ENCODE measurements around the gene DDR2.

The DDR2 gene

GRCh38 chr1:162621256-162621655 is 11.0 kb upstream of the DDR2 start:
- H3K4me3 ChIP-seq (ENCODE audit: severe bottlenecking) = no peak overlapping the region
- TF ChIP-seq CTCF (IDR thresholded peaks at IDR 0.05; ENCODE audit: poor library complexity, severe bottlenecking) = no peak
- ATAC-seq (ENCODE audit: low read depth) (no peak), DNase-seq (ENCODE audit: low spot score) (no peak)
- H3K9me3 ChIP-seq (ENCODE audit: severe bottlenecking) = peaks cover 10% of the 10 kb centered on the region
- no peaks in the 10 kb centered on the region for H3K36me3 ChIP-seq (ENCODE audit: low read depth)
- no peaks in the 10 kb centered on the region for H3K4me1 ChIP-seq (ENCODE audit: insufficient read depth, poor library complexity, severe bottlenecking)
- H3K27ac ChIP-seq (ENCODE audit: poor library complexity, severe bottlenecking) = no peak overlapping the region
- no peaks in the 10 kb centered on the region for H3K27me3 ChIP-seq (ENCODE audit: insufficient read depth, poor library complexity, severe bottlenecking)

GRCh38 chr1:162625679-162626078 is 6.6 kb upstream of the DDR2 start:
- Histone ChIP-seq H3K4me3 (ENCODE audit: severe bottlenecking) (no peak overlapping the region), H3K36me3 (ENCODE audit: low read depth) (no peaks in the 10 kb centered on the region), H3K27me3 (ENCODE audit: insufficient read depth, poor library complexity, severe bottlenecking) (no peaks in the 10 kb centered on the region), H3K9me3 (ENCODE audit: severe bottlenecking) (no peaks in the 10 kb centered on the region), H3K27ac (ENCODE audit: poor library complexity, severe bottlenecking) (no peak overlapping the region), H3K4me1 (ENCODE audit: insufficient read depth, poor library complexity, severe bottlenecking) (no peaks in the 10 kb centered on the region)
- no peak for TF ChIP-seq CTCF (IDR thresholded peaks at IDR 0.05; ENCODE audit: poor library complexity, severe bottlenecking)
- ATAC-seq (ENCODE audit: low read depth) (no peak), DNase-seq (ENCODE audit: low spot score) (no peak)

- TF ChIP-seq CTCF (IDR thresholded peaks at IDR 0.05; ENCODE audit: poor library complexity, severe bottlenecking) = no peak
- Histone ChIP-seq H3K9me3 (ENCODE audit: severe bottlenecking) (no peaks in the 10 kb centered on the region), H3K27me3 (ENCODE audit: insufficient read depth, poor library complexity, severe bottlenecking) (no peaks in the 10 kb centered on the region), H3K36me3 (ENCODE audit: low read depth) (no peaks in the 10 kb centered on the region), H3K4me3 (ENCODE audit: severe bottlenecking) (no peak overlapping the region), H3K27ac (ENCODE audit: poor library complexity, severe bottlenecking) (no peak overlapping the region), H3K4me1 (ENCODE audit: insufficient read depth, poor library complexity, severe bottlenecking) (no peaks in the 10 kb centered on the region)
- no peak; the same call in 2 of the 3 replicates for ATAC-seq (ENCODE audit: low read depth)
- no peak for DNase-seq (ENCODE audit: low spot score)
These were observed 6.2 kb upstream of the DDR2 start for GRCh38 chr1:162626094-162626493.

- H3K27ac ChIP-seq (ENCODE audit: poor library complexity, severe bottlenecking) = no peak overlapping the region
- ATAC-seq (ENCODE audit: low read depth) (no peak), DNase-seq (ENCODE audit: low spot score) (no peak)
- H3K4me1 ChIP-seq (ENCODE audit: insufficient read depth, poor library complexity, severe bottlenecking) = no peaks in the 10 kb centered on the region
- H3K27me3 ChIP-seq (ENCODE audit: insufficient read depth, poor library complexity, severe bottlenecking) = no peaks in the 10 kb centered on the region
- H3K9me3 ChIP-seq (ENCODE audit: severe bottlenecking) = no peaks in the 10 kb centered on the region
- no peak overlapping the region for H3K4me3 ChIP-seq (ENCODE audit: severe bottlenecking)
- no peak for TF ChIP-seq CTCF (IDR thresholded peaks at IDR 0.05; ENCODE audit: poor library complexity, severe bottlenecking)
- H3K36me3 ChIP-seq (ENCODE audit: low read depth) = no peaks in the 10 kb centered on the region
These were observed 5.5 kb upstream of the DDR2 start for GRCh38 chr1:162626761-162627160.

GRCh38 chr1:162627662-162628296 is 4.5 kb upstream of the DDR2 start:
- H3K9me3 ChIP-seq (ENCODE audit: severe bottlenecking) = no peaks in the 10 kb centered on the region
- ATAC-seq (ENCODE audit: low read depth) = peak; percentile 51; the same call in 2 of the 3 replicates
- H3K4me1 ChIP-seq (ENCODE audit: insufficient read depth, poor library complexity, severe bottlenecking) = no peaks in the 10 kb centered on the region
- no peak overlapping the region for H3K4me3 ChIP-seq (ENCODE audit: severe bottlenecking)
- TF ChIP-seq CTCF (IDR thresholded peaks at IDR 0.05; ENCODE audit: poor library complexity, severe bottlenecking) = peak; percentile 68
- no peak for DNase-seq (ENCODE audit: low spot score)
- H3K27ac ChIP-seq (ENCODE audit: poor library complexity, severe bottlenecking) = no peak overlapping the region
- no peaks in the 10 kb centered on the region for H3K36me3 ChIP-seq (ENCODE audit: low read depth)
- H3K27me3 ChIP-seq (ENCODE audit: insufficient read depth, poor library complexity, severe bottlenecking) = no peaks in the 10 kb centered on the region

All from RWPE2 (cell line).